Common myeloid progenitor, CD34-positive (primary cell): ENCODE results near the gene POLR2L.

Experiments
- CTCF ChIA-PET: fragments of 350-600 bp; sonication (Branson Sonifier 250); formaldehyde crosslinking; loops from one replicate; lab custom pipeline; 2021; ENCODE audit warnings: antibody characterized with exemption; lab: Charles Lee
- POLR2A ChIA-PET: fragments of 350-600 bp; sonication (Branson Sonifier 250); formaldehyde crosslinking; loops from one replicate; lab custom pipeline; 2021; ENCODE audit warnings: antibody characterized with exemption; lab: Charles Lee
- DNase-seq, 3 donors: peaks; one replicate each; pipeline versions ENCODE4 v3.0.0 to v3.0.0-alpha.2; 2013
- H3K27ac ChIP-seq, 2 experiments: 1 replicate in 1 of 2; 2 replicates in 1 of 2; pipeline ENCODE4 v1.7.0; 2013; ENCODE audit warnings: inconsistent platforms in 2 of 2, low read length in 2 of 2, mild to moderate bottlenecking in 2 of 2, low read depth in 1 of 2, moderate library complexity in 1 of 2; ENCODE audit not compliant: severe bottlenecking in 2 of 2, insufficient read depth in 1 of 2, poor library complexity in 1 of 2
- H3K27me3 ChIP-seq, 5 experiments: replicated peaks in 2 of 5; 1 replicate in 3 of 5; 2 replicates in 2 of 5; pipeline versions ENCODE4 v1.6.1 to v1.7.0; 2013; ENCODE audit warnings: low read length in 4 of 5, mild to moderate bottlenecking in 2 of 5, moderate library complexity in 2 of 5, inconsistent platforms in 1 of 5; ENCODE audit not compliant: insufficient read depth in 5 of 5, control insufficient read depth in 4 of 5
- H3K36me3 ChIP-seq, 4 experiments: 1 replicate in 2 of 4; 2 replicates in 2 of 4; pipeline versions ENCODE4 v1.6.1 to v1.7.0; 2013; ENCODE audit warnings: low read length in 3 of 4, control low read depth in 1 of 4, mild to moderate bottlenecking in 1 of 4; ENCODE audit not compliant: control insufficient read depth in 4 of 4, insufficient read depth in 4 of 4
- H3K4me1 ChIP-seq, 4 experiments: 1 replicate in 3 of 4; 2 replicates in 1 of 4; pipeline versions ENCODE4 v1.6.1 to v1.7.1; 2013; ENCODE audit warnings: low read length in 3 of 4, mild to moderate bottlenecking in 3 of 4, control low read depth in 1 of 4, inconsistent platforms in 1 of 4, moderate library complexity in 1 of 4; ENCODE audit not compliant: control insufficient read depth in 4 of 4, insufficient read depth in 4 of 4; ENCODE audit errors: control extremely low read depth in 1 of 4
- H3K4me3 ChIP-seq, 7 experiments: 1 replicate in 4 of 7; 2 replicates in 3 of 7; pipeline versions ENCODE4 v1.5.1 to v1.7.0; 2013; ENCODE audit warnings: mild to moderate bottlenecking in 7 of 7, low read length in 6 of 7, moderate library complexity in 6 of 7, inconsistent platforms in 2 of 7, low read depth in 2 of 7, control low read depth in 1 of 7; ENCODE audit not compliant: insufficient read depth in 4 of 7, control insufficient read depth in 1 of 7; ENCODE audit errors: extremely low read depth in 1 of 7
- H3K9me3 ChIP-seq, 5 experiments: 1 replicate in 4 of 5; 2 replicates in 1 of 5; pipeline versions ENCODE4 v1.6.1 to v1.7.1; 2013; ENCODE audit warnings: low read length in 4 of 5, mild to moderate bottlenecking in 2 of 5, inconsistent platforms in 1 of 5, low read depth in 1 of 5, moderate library complexity in 1 of 5; ENCODE audit not compliant: control insufficient read depth in 4 of 5, insufficient read depth in 2 of 5; ENCODE audit errors: control extremely low read depth in 1 of 5
- whole genome bisulfite sequencing: methylation state at CpG from one replicate; pipeline ENCODE4 v1.1.5; 2013; ENCODE audit not compliant: insufficient coverage; 5-methylcytosine and 5-hydroxymethylcytosine counted together

POLR2L gene

GRCh38 chr11:875769-876301 lies 33.5 kb upstream of the POLR2L start:
- Histone ChIP-seq H3K27ac (no peak overlapping the region), H3K36me3 (peaks cover 0 to 37% (median 24%) of the 10 kb centered on the region in 4 experiments), H3K9me3 (no peaks in the 10 kb centered on the region), H3K4me1 (no peaks in the 10 kb centered on the region), H3K4me3 (no peak overlapping the region), H3K27me3 (no peaks in the 10 kb centered on the region)
- POLR2A ChIA-PET = no interaction called here
- 93% methylated on average over 21 of the region's 21 CpGs for WGBS
- DNase-seq = peak; percentile 16 to 74 (median 48)
- CTCF ChIA-PET = interaction anchor here (0.7 kb wide), 1 partner anchor 18 kb away, joined by 4 read pairs; no protein-coding TSS in a partner anchor

GRCh38 chr11:875203-875602 lies 32.9 kb upstream of the POLR2L start:
- CTCF ChIA-PET = no interaction called here

GRCh38 chr11:873706-874105 lies 31.4 kb upstream of the POLR2L start:
- H3K4me3 ChIP-seq = no peak overlapping the region
- H3K27me3 ChIP-seq = no peaks in the 10 kb centered on the region
- 83% methylated on average over 6 of the region's 12 CpGs for WGBS
- H3K4me1 ChIP-seq = no peaks in the 10 kb centered on the region
- ChIA-PET POLR2A (no interaction called here), CTCF (no interaction called here)
- peaks cover 0 to 30% (median 13%) of the 10 kb centered on the region in 4 experiments for H3K36me3 ChIP-seq
- H3K9me3 ChIP-seq = no peaks in the 10 kb centered on the region
- no peak for DNase-seq
- H3K27ac ChIP-seq = no peak overlapping the region

More at GRCh38 chr11:875203-875602, 32.9 kb upstream of the POLR2L start:
- DNase-seq = no peak
- Histone ChIP-seq H3K36me3 (peaks cover 0 to 31% (median 20%) of the 10 kb centered on the region in 4 experiments), H3K27ac (no peak overlapping the region), H3K27me3 (no peaks in the 10 kb centered on the region), H3K4me1 (no peaks in the 10 kb centered on the region), H3K9me3 (no peaks in the 10 kb centered on the region), H3K4me3 (no peak overlapping the region)
- 95% methylated on average over 15 of the region's 16 CpGs for WGBS
- POLR2A ChIA-PET = interaction anchor here (0.6 kb wide), 1 partner anchor 13 kb away, joined by 4 read pairs; no protein-coding TSS in a partner anchor

- H3K27me3 ChIP-seq = no peaks in the 10 kb centered on the region
- no peak overlapping the region for H3K27ac ChIP-seq
- WGBS = 96% methylated on average over 9 of the region's 9 CpGs
- POLR2A ChIA-PET = no interaction called here
- H3K36me3 ChIP-seq = peaks cover 0 to 33% (median 15%) of the 10 kb centered on the region in 4 experiments
- CTCF ChIA-PET = no interaction called here
- no peak overlapping the region for H3K4me3 ChIP-seq
- H3K4me1 ChIP-seq = no peaks in the 10 kb centered on the region
- H3K9me3 ChIP-seq = no peaks in the 10 kb centered on the region
- no peak for DNase-seq
Measured at GRCh38 chr11:872799-873198, 30.5 kb upstream of the POLR2L start.

- no peak overlapping the region for H3K4me3 ChIP-seq
- WGBS = 88% methylated on average over 9 of the region's 9 CpGs
- no peak for DNase-seq
- H3K4me1 ChIP-seq = no peaks in the 10 kb centered on the region
- ChIA-PET POLR2A (no interaction called here), CTCF (no interaction called here)
- no peak overlapping the region for H3K27ac ChIP-seq
- no peaks in the 10 kb centered on the region for H3K9me3 ChIP-seq
- peaks cover 0 to 38% (median 13%) of the 10 kb centered on the region in 4 experiments for H3K36me3 ChIP-seq
- H3K27me3 ChIP-seq = no peaks in the 10 kb centered on the region
Measured at GRCh38 chr11:871472-871871, 29.1 kb upstream of the POLR2L start.

- ChIA-PET POLR2A (no interaction called here), CTCF (interaction anchor here (1.0 kb wide), 1 partner anchor 181 kb away, joined by 3 read pairs; no protein-coding TSS in a partner anchor)
- DNase-seq = no peak
- 97% methylated on average over 8 of the region's 8 CpGs for WGBS
- H3K27ac ChIP-seq = no peak overlapping the region
- H3K4me1 ChIP-seq = no peaks in the 10 kb centered on the region
- H3K36me3 ChIP-seq = peaks cover 0 to 32% (median 14%) of the 10 kb centered on the region in 4 experiments
- H3K9me3 ChIP-seq = no peaks in the 10 kb centered on the region
- H3K4me3 ChIP-seq = no peak overlapping the region
- no peaks in the 10 kb centered on the region for H3K27me3 ChIP-seq
Measured at GRCh38 chr11:870418-870817, 28.1 kb upstream of the POLR2L start.

- H3K4me1 ChIP-seq = no peaks in the 10 kb centered on the region
- H3K27ac ChIP-seq = no peak overlapping the region
- peaks cover 0 to 32% (median 15%) of the 10 kb centered on the region in 4 experiments for H3K36me3 ChIP-seq
- POLR2A ChIA-PET = no interaction called here
- no peaks in the 10 kb centered on the region for H3K9me3 ChIP-seq
- no peaks in the 10 kb centered on the region for H3K27me3 ChIP-seq
- WGBS = 100% methylated on average over 8 of the region's 8 CpGs
- no peak overlapping the region for H3K4me3 ChIP-seq
- DNase-seq = no peak
- CTCF ChIA-PET = interaction anchor here (1.0 kb wide), 1 partner anchor 181 kb away, joined by 3 read pairs; no protein-coding TSS in a partner anchor
Measured at GRCh38 chr11:870127-870413, 27.7 kb upstream of the POLR2L start.
